ENCODE data around the gene ASPSCR1. TPM values are rescaled to one million over a fixed set of nuclear protein-coding genes. Genes with fewer than 3 reads are reported as not detected.

The ASPSCR1 gene
- total and polyA plus RNA-seq, 9 of the 15 experiments (the other 6 are each of a cell fraction or from before 2014, with no cell fraction given): 0.90 to 36.9 (median 11.6) TPM

DNA sequence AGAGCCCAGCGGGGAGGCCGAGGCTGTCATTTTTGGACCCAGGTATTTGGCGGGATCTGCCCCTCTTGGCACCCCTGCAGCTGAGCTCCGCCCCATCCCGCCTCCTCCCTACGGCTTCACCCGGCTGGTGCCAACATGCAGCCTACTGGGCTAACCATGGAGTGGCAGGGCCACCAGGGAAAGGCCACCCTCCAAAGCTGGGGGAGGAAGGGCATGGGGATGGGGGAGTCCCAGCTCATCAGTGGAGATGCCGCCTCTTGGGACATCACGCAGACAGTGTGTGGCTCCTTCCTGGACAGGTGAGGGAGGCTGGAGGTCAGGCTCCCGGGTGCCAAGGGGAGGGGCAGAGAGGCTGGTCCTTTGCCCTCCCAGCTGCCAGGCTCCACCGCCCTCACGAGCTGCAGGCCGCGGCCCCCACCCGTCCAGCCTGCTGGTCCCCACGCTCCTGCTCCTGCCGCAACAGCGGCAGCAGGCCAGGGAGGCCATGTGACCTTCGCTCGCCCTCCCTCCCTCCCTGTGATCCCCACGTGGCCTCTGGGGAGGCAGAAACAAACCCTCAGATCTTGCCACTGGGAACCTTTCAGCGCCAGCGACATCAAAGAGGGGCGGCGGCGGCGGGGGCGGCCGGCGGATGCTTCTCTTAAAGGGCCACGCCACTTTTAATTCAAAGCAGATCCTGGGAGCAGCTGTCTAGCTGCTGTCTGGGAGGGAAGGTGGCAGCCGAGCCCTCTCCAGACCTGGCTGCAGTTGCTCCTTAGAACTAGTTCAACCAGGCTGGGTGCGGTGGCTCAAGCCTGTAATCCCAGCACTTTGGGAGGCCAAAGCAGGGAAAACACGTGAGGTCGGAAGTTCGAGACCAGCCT is 9.7 kb upstream of the ASPSCR1 start:
- intact Hi-C loops (cut with micrococcal nuclease) (no loop called here), in situ Hi-C loops (cut with MboI) (no loop called here)
- no peaks in the 10 kb centered on the region for H3K79me2 ChIP-seq (ENCODE audit: control insufficient read depth, insufficient read depth, low read length)
- FAIRE-seq: peak; percentile 59
- H2AFZ ChIP-seq (ENCODE audit: low read depth, low read length): peak overlapping the region; percentile 97
- 34% methylated on average over 22 of the region's 36 CpGs for WGBS (ENCODE audit: insufficient coverage, low coverage, missing lambda C conversion rate)
- POLR2A ChIA-PET: interaction anchor here (0.6 to 1.1 kb wide), 2 partner anchors 8 to 14 kb away, joined by 3 to 4 read pairs; no protein-coding TSS in a partner anchor
- no peaks in the 10 kb centered on the region for H3K9me3 ChIP-seq (replicated peaks; ENCODE audit: control insufficient read depth, insufficient read depth, low read depth, low read length)
- CTCF ChIA-PET (ENCODE audit: low intra/inter-chr PET ratio): interaction anchor here (0.6 kb wide), 1 partner anchor 78 kb away, joined by 7 read pairs; no protein-coding TSS in a partner anchor
- no peak overlapping the region for H3K4me3 ChIP-seq
- peak; percentile 94 for ATAC-seq
- peaks cover 9 to 50% of the 10 kb centered on the region in 2 experiments for H3K4me1 ChIP-seq (replicated peaks in 1 of 2; ENCODE audit: control insufficient read depth in 2 of 2, insufficient read depth in 2 of 2, low read length in 2 of 2)
- peak; percentile 81 to 97 (median 87) for DNase-seq (ENCODE audit: extremely low read depth in 1 of 4, low spot score in 3 of 4)
- H3K4me2 ChIP-seq (ENCODE audit: insufficient read depth, low read length): peak overlapping the region; percentile 48
- no peaks in the 10 kb centered on the region for H3K27me3 ChIP-seq (ENCODE audit: control insufficient read depth in 2 of 2, insufficient read depth in 2 of 2, low read length in 2 of 2)
- no peaks in the 10 kb centered on the region for H4K20me1 ChIP-seq (replicated peaks; ENCODE audit: control insufficient read depth, insufficient read depth, low read length)
- H3K36me3 ChIP-seq (ENCODE audit: control insufficient read depth, insufficient read depth, low read length): no peaks in the 10 kb centered on the region
- peak overlapping the region; percentile 41; the same call in 2 of the 3 replicates for H3K27ac ChIP-seq (ENCODE audit: extremely low read depth, low read depth, low read length)
- no peaks in the 10 kb centered on the region for H3K9me1 ChIP-seq (ENCODE audit: control insufficient read depth, insufficient read depth, low read length)
- H3K9ac ChIP-seq (ENCODE audit: insufficient read depth in 1 of 2, low read depth in 2 of 2, low read length in 2 of 2): peak overlapping the region; percentile 40 to 90; a peak in 3 of 4 replicates
- BruUV-seq (replicated peaks): no TSS peak
- TF ChIP-seq, protein P1, sequence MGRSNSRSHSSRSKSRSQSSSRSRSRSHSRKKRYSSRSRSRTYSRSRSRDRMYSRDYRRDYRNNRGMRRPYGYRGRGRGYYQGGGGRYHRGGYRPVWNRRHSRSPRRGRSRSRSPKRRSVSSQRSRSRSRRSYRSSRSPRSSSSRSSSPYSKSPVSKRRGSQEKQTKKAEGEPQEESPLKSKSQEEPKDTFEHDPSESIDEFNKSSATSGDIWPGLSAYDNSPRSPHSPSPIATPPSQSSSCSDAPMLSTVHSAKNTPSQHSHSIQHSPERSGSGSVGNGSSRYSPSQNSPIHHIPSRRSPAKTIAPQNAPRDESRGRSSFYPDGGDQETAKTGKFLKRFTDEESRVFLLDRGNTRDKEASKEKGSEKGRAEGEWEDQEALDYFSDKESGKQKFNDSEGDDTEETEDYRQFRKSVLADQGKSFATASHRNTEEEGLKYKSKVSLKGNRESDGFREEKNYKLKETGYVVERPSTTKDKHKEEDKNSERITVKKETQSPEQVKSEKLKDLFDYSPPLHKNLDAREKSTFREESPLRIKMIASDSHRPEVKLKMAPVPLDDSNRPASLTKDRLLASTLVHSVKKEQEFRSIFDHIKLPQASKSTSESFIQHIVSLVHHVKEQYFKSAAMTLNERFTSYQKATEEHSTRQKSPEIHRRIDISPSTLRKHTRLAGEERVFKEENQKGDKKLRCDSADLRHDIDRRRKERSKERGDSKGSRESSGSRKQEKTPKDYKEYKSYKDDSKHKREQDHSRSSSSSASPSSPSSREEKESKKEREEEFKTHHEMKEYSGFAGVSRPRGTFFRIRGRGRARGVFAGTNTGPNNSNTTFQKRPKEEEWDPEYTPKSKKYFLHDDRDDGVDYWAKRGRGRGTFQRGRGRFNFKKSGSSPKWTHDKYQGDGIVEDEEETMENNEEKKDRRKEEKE (IDR thresholded peaks at IDR 0.05; ENCODE audit: borderline replicate concordance in 1 of 2, control insufficient read depth in 1 of 2, low read depth in 2 of 2, low read length in 1 of 2): 0 out of 4 replicates have a peak, but pooled peaks of 1 of the 2 experiments have one; percentile 29
- no peak for TF ChIP-seq ELF4 (CRISPR knock-in tag; IDR thresholded peaks at IDR 0.05)
- TF ChIP-seq GTF2E2 (tag; IDR thresholded peaks at IDR 0.05): no peak
- TF ChIP-seq MEIS2 (IDR thresholded peaks at IDR 0.05; ENCODE audit: partially characterized antibody): peak; percentile 29
- TF ChIP-seq BRF1 (IDR thresholded peaks at IDR 0.05; ENCODE audit: borderline replicate concordance, extremely low read depth, insufficient read length): no peak
- TF ChIP-seq, protein P2, sequence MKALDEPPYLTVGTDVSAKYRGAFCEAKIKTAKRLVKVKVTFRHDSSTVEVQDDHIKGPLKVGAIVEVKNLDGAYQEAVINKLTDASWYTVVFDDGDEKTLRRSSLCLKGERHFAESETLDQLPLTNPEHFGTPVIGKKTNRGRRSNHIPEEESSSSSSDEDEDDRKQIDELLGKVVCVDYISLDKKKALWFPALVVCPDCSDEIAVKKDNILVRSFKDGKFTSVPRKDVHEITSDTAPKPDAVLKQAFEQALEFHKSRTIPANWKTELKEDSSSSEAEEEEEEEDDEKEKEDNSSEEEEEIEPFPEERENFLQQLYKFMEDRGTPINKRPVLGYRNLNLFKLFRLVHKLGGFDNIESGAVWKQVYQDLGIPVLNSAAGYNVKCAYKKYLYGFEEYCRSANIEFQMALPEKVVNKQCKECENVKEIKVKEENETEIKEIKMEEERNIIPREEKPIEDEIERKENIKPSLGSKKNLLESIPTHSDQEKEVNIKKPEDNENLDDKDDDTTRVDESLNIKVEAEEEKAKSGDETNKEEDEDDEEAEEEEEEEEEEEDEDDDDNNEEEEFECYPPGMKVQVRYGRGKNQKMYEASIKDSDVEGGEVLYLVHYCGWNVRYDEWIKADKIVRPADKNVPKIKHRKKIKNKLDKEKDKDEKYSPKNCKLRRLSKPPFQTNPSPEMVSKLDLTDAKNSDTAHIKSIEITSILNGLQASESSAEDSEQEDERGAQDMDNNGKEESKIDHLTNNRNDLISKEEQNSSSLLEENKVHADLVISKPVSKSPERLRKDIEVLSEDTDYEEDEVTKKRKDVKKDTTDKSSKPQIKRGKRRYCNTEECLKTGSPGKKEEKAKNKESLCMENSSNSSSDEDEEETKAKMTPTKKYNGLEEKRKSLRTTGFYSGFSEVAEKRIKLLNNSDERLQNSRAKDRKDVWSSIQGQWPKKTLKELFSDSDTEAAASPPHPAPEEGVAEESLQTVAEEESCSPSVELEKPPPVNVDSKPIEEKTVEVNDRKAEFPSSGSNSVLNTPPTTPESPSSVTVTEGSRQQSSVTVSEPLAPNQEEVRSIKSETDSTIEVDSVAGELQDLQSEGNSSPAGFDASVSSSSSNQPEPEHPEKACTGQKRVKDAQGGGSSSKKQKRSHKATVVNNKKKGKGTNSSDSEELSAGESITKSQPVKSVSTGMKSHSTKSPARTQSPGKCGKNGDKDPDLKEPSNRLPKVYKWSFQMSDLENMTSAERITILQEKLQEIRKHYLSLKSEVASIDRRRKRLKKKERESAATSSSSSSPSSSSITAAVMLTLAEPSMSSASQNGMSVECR (CRISPR knock-in tag; IDR thresholded peaks at IDR 0.05): peak; percentile 61
- no peak for TF ChIP-seq GATAD2B (IDR thresholded peaks at IDR 0.05; ENCODE audit: borderline replicate concordance)
- TF ChIP-seq MXI1 (IDR thresholded peaks at IDR 0.05; ENCODE audit: low read depth, low read length): no peak
- peak; percentile 38 for TF ChIP-seq CBFA2T2 (conservative IDR thresholded peaks at IDR 0.05)
- TF ChIP-seq RBFOX2 (IDR thresholded peaks at IDR 0.05; ENCODE audit: low read depth, low read length): peak; percentile 58
- TF ChIP-seq, protein P3, sequence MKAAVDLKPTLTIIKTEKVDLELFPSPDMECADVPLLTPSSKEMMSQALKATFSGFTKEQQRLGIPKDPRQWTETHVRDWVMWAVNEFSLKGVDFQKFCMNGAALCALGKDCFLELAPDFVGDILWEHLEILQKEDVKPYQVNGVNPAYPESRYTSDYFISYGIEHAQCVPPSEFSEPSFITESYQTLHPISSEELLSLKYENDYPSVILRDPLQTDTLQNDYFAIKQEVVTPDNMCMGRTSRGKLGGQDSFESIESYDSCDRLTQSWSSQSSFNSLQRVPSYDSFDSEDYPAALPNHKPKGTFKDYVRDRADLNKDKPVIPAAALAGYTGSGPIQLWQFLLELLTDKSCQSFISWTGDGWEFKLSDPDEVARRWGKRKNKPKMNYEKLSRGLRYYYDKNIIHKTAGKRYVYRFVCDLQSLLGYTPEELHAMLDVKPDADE (conservative IDR thresholded peaks at IDR 0.05; ENCODE audit: control insufficient read depth, low read depth, low read length): peak; percentile 58

All from K562 (cell line).